HepG2 (cell line): ENCODE results near the gene KCNK17. TPM values are rescaled to one million over a fixed set of nuclear protein-coding genes. Genes with fewer than 3 reads are reported as not detected.
A peak's percentile ranks its signal among the peaks of the same experiment; 100 is the strongest.

ENCODE experiments used
- CAMTA2 ChIP-seq: sonication (generic); formaldehyde crosslinking; IDR thresholded peaks from 2 replicates; pipeline ENCODE4 v1.4.0; 2020; ENCODE audit warnings: mild to moderate bottlenecking, missing genetic modification reagents, borderline replicate concordance
- CBX1 ChIP-seq: IDR thresholded peaks from one replicate; pipeline ENCODE4 v1.6.1; 2016; ENCODE audit warnings: antibody characterized with exemption, low read depth
- FUBP1 ChIP-seq: sonication (generic); formaldehyde crosslinking; IDR thresholded peaks from 2 replicates; pipeline ENCODE4 v1.5.1; 2020; ENCODE audit warnings: missing genetic modification reagents, mild to moderate bottlenecking, borderline replicate concordance
- HDAC6 ChIP-seq: fragments of 200-600 bp; sonication (generic); IDR thresholded peaks from 2 replicates; pipeline ENCODE4 v1.7.0; 2017; ENCODE audit warnings: mild to moderate bottlenecking, antibody characterized with exemption, low read length, low read depth
- MAZ ChIP-seq, 2 experiments: sonication (generic) in 1 of 2; formaldehyde crosslinking in 1 of 2; IDR thresholded peaks; 2 replicates each; pipeline versions ENCODE4 v1.5.0 to v1.6.1; 2012 to 2020; ENCODE audit warnings: low read depth in 2 of 2, mild to moderate bottlenecking in 2 of 2, borderline replicate concordance in 1 of 2, improper control_type of control experiment in 1 of 2, low read length in 1 of 2, missing genetic modification reagents in 1 of 2, moderate library complexity in 1 of 2
- MBD4 ChIP-seq: IDR thresholded peaks from 2 replicates; pipeline ENCODE4 v1.6.1; 2012; ENCODE audit warnings: low read length, inconsistent platforms, borderline replicate concordance
- RFXANK ChIP-seq: IDR thresholded peaks from 2 replicates; pipeline ENCODE4 v1.6.1; 2016
- RXRA ChIP-seq: sonication (generic); formaldehyde crosslinking; IDR thresholded peaks from 2 replicates; pipeline ENCODE4 v1.5.1; 2020; ENCODE audit warnings: missing genetic modification reagents
- U2AF2 ChIP-seq: fragments of 200-400 bp; formaldehyde crosslinking; IDR thresholded peaks from 2 replicates; pipeline ENCODE4 v1.6.1; 2017; ENCODE audit warnings: low read depth, mild to moderate bottlenecking, low read length
- ZBTB40 ChIP-seq, 2 experiments: fragments of 450-650 bp in 1 of 2; sonication (generic) in 1 of 2; formaldehyde crosslinking in 1 of 2; IDR thresholded peaks; 2 replicates each; pipeline versions ENCODE4 v1.6.1 to v1.8.0; 2016 to 2022; ENCODE audit warnings: antibody characterized with exemption in 1 of 2, mild to moderate bottlenecking in 1 of 2, missing genetic modification reagents in 1 of 2
- ZNF10 ChIP-seq: sonication (generic); formaldehyde crosslinking; IDR thresholded peaks from 2 replicates; pipeline ENCODE4 v1.4.0; 2020; ENCODE audit warnings: mild to moderate bottlenecking, low read depth, missing genetic modification reagents, borderline replicate concordance
- ZNF230 ChIP-seq: sonication (generic); formaldehyde crosslinking; IDR thresholded peaks from 2 replicates; pipeline ENCODE4 v1.4.0; 2020; ENCODE audit warnings: mild to moderate bottlenecking, missing genetic modification reagents
- ZNF264 ChIP-seq: sonication (generic); formaldehyde crosslinking; IDR thresholded peaks from 2 replicates; pipeline ENCODE4 v1.4.0; 2020; ENCODE audit warnings: missing genetic modification reagents
- ZNF790 ChIP-seq: sonication (generic); formaldehyde crosslinking; IDR thresholded peaks from 2 replicates; pipeline ENCODE4 v1.8.0; 2022; ENCODE audit warnings: missing genetic modification reagents, mild to moderate bottlenecking, borderline replicate concordance
- polyA plus RNA-seq, 8 experiments: library from polyadenylated mRNA; depleted of rRNA in 3 of 8; stranded (reverse) in 7 of 8; unstranded in 1 of 8; fragments of >200 nt; fragmentation: Illumina TruSeq in 4 of 8; extraction: Trizol in 4 of 8; gene quantifications; 2 replicates each; pipeline versions ENCODE4 v1.2.1 to v1.2.3, GENCODE V29; 2011 to 2016; ENCODE audit warnings: low read depth in 4 of 8, missing spikeins in 1 of 8, mixed read lengths in 1 of 8; ENCODE audit not compliant: insufficient read depth in 1 of 8
- total RNA-seq, 5 experiments: library from RNA; depleted of rRNA; stranded (reverse); fragments of >200 nt; fragmentation: Illumina TruSeq; extraction: Trizol; gene quantifications; 2 replicates each; pipeline ENCODE4 v1.2.3, GENCODE V29; 2016; ENCODE audit warnings: low read depth in 1 of 5
- TF ChIP-seq, protein P1 (sequence below): sonication (generic); formaldehyde crosslinking; IDR thresholded peaks from 2 replicates; pipeline ENCODE4 v1.4.0; 2020; ENCODE audit warnings: missing genetic modification reagents

KCNK17 gene
- total and polyA plus RNA-seq, 2 of the 13 experiments (the other 11 are each of a cell fraction or from before 2014, with no cell fraction given) = not detected

DNA sequence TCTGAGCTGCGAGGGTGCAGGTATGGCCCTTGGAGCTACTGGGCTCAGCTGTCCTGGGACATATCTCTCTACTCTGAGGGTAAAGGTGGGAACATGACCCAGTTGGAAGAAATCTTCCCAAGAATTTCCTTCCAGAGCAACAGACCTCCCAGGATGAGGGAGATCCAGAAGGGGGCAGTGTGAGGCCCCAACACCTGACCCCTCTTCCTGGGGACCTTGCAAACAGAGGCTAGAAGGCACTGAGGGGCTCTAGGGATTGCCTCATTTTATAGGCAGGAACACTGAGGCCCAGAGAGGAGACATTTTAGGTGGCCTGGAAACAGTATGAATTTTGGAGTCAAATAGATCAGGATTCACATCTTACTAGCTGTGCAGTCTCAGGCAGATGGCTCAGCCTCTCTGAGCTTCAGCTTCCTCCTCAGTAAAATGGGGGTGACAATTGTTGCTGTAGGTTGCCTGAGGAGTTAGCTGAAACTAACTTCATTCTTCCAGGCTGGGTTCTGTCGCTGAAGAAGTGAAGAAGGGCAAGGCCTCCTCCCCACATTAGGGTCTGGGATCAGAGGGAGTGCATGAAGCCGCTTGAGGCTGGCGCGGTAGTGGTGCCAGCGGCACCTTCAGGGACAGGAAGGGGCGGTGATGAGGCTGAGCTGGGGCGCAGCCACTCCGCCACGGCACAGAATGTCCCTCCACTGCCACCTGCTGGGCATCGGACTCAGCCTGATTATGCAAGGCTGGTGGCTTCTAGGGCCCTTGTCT lies 11.4 kb downstream of the KCNK17 start (continued):
- no peak for TF ChIP-seq ZBTB40 (IDR thresholded peaks at IDR 0.05)
- no peak for TF ChIP-seq ZBTB40 (CRISPR knock-in tag; IDR thresholded peaks at IDR 0.05)
- no peak for TF ChIP-seq RFXANK (CRISPR knock-in tag)
- TF ChIP-seq RXRA = no peak
- TF ChIP-seq ZNF230 = no peak
- peak; percentile 47; the same call in 1 of the 2 replicates for TF ChIP-seq ZNF264 (CRISPR knock-in tag)
- no peak for TF ChIP-seq ZNF10
- TF ChIP-seq FUBP1 (CRISPR knock-in tag) = no peak
- no peak for TF ChIP-seq MAZ (IDR thresholded peaks at IDR 0.05; ENCODE audit: borderline replicate concordance, low read depth, low read length)
- 0 out of 2 replicates have a peak, but pooled peaks have one; percentile 46 for TF ChIP-seq MAZ (CRISPR knock-in tag; IDR thresholded peaks at IDR 0.05; ENCODE audit: low read depth)
- TF ChIP-seq, protein P1, sequence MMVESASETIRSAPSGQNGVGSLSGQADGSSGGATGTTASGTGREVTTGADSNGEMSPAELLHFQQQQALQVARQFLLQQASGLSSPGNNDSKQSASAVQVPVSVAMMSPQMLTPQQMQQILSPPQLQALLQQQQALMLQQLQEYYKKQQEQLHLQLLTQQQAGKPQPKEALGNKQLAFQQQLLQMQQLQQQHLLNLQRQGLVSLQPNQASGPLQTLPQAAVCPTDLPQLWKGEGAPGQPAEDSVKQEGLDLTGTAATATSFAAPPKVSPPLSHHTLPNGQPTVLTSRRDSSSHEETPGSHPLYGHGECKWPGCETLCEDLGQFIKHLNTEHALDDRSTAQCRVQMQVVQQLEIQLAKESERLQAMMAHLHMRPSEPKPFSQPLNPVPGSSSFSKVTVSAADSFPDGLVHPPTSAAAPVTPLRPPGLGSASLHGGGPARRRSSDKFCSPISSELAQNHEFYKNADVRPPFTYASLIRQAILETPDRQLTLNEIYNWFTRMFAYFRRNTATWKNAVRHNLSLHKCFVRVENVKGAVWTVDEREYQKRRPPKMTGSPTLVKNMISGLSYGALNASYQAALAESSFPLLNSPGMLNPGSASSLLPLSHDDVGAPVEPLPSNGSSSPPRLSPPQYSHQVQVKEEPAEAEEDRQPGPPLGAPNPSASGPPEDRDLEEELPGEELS (CRISPR knock-in tag) = no peak
- TF ChIP-seq CAMTA2 (CRISPR knock-in tag) = no peak
- no peak for TF ChIP-seq U2AF2
- no peak for TF ChIP-seq MBD4
- TF ChIP-seq ZNF790 (CRISPR knock-in tag) = no peak
- peak; percentile 86 for TF ChIP-seq CBX1
- TF ChIP-seq HDAC6 = no peak
